Embryonic facial prominence (tissue), 1 donor: ENCODE results near the gene ANXA2R.
"Not testable (repeated sequence)": the region's sequence is repeated elsewhere in the genome, so short reads cannot be mapped to it uniquely, and the experiment has no call there.

Source experiments
- DNase-seq: peaks from one replicate; pipeline ENCODE4 v3.0.0-alpha.2; 2016; ENCODE audit errors: extremely low spot score

The ANXA2R gene

GRCh38 chr5:43033841-43034590, 6.1 kb downstream of the ANXA2R start:
- no peak for DNase-seq

- no peak for DNase-seq
Measured at GRCh38 chr5:43027054-43027785, 12.9 kb downstream of the ANXA2R start.

GRCh38 chr5:43025184-43025950, 14.8 kb downstream of the ANXA2R start:
- not testable (repeated sequence) for DNase-seq

- no peak for DNase-seq
Measured at GRCh38 chr5:43024217-43024616, 15.9 kb downstream of the ANXA2R start.

GRCh38 chr5:43021151-43021550, 19.0 kb downstream of the ANXA2R start:
- DNase-seq: no peak

GRCh38 chr5:43020399-43020746, 19.7 kb downstream of the ANXA2R start:
- no peak for DNase-seq

GRCh38 chr5:43019614-43020398, 20.3 kb downstream of the ANXA2R start:
- no peak for DNase-seq

- no peak for DNase-seq
Measured at GRCh38 chr5:43019291-43019613, 20.9 kb downstream of the ANXA2R start.

- no peak for DNase-seq
Measured at GRCh38 chr5:43017428-43017815, 22.7 kb downstream of the ANXA2R start.

GRCh38 chr5:43016217-43016779, 23.8 kb downstream of the ANXA2R start:
- DNase-seq: no peak

- no peak for DNase-seq
Measured at GRCh38 chr5:43014522-43014921, 25.6 kb downstream of the ANXA2R start.

- no peak for DNase-seq
Measured at GRCh38 chr5:43010935-43011315, 29.2 kb downstream of the ANXA2R start.

GRCh38 chr5:43008363-43009153, 31.6 kb downstream of the ANXA2R start:
- no peak for DNase-seq

GRCh38 chr5:43007911-43008362, 32.2 kb downstream of the ANXA2R start:
- no peak for DNase-seq

GRCh38 chr5:43007246-43007910, 32.7 kb downstream of the ANXA2R start:
- no peak for DNase-seq

GRCh38 chr5:43006424-43007202, 33.5 kb downstream of the ANXA2R start:
- no peak for DNase-seq

GRCh38 chr5:43005031-43005430, 35.1 kb downstream of the ANXA2R start:
- no peak for DNase-seq

- DNase-seq: no peak
Measured at GRCh38 chr5:43001748-43002147, 38.4 kb downstream of the ANXA2R start.

- no peak for DNase-seq
Measured at GRCh38 chr5:43000914-43001313, 39.2 kb downstream of the ANXA2R start.
